Astrocyte of the cerebellum (primary cell): ENCODE results near the gene POU1F1.

ENCODE experiments used
- DNase-seq: peaks from one replicate; pipeline ENCODE4 v3.0.0-alpha.2; 2011; ENCODE audit warnings: low read depth
- H3K4me3 ChIP-seq: 2 replicates; pipeline ENCODE4 v1.5.1; 2011; ENCODE audit warnings: mild to moderate bottlenecking, low read depth, low read length, moderate library complexity
- in situ Hi-C: cut with HindIII; loops from 2 replicates; pipeline ENCODE4 v1.10.0; 2017; ENCODE audit warnings: low sequenced_read_pairs
- TF ChIP-seq, protein P1 (sequence below): IDR thresholded peaks from 2 replicates; pipeline ENCODE4 v1.5.1; 2012; ENCODE audit warnings: low read length, low read depth, moderate library complexity, mild to moderate bottlenecking; ENCODE audit errors: missing control alignments

Gene POU1F1

DNA sequence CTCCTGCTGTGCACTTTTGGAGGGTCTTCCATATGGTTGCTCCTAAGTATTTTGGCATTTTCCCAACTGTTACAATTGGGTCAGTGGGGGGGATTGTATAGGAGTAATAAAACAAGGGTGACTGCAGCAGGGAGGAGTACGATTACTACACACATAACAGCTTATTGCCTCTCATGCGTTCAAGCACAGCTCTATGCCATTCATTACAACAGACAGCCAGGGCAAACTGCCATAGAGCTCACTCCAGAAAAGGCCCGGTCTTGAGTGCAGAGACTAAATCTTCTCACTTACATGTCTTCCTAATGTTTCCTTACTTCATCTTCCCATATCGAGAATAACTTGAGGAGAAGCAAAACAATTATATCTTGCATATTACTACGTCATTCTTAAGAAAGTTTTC, 50.7 kb downstream of the POU1F1 start:
- H3K4me3 ChIP-seq = no peak overlapping the region
- no peak for DNase-seq
- in situ Hi-C loops = no loop called here
- TF ChIP-seq, protein P1, sequence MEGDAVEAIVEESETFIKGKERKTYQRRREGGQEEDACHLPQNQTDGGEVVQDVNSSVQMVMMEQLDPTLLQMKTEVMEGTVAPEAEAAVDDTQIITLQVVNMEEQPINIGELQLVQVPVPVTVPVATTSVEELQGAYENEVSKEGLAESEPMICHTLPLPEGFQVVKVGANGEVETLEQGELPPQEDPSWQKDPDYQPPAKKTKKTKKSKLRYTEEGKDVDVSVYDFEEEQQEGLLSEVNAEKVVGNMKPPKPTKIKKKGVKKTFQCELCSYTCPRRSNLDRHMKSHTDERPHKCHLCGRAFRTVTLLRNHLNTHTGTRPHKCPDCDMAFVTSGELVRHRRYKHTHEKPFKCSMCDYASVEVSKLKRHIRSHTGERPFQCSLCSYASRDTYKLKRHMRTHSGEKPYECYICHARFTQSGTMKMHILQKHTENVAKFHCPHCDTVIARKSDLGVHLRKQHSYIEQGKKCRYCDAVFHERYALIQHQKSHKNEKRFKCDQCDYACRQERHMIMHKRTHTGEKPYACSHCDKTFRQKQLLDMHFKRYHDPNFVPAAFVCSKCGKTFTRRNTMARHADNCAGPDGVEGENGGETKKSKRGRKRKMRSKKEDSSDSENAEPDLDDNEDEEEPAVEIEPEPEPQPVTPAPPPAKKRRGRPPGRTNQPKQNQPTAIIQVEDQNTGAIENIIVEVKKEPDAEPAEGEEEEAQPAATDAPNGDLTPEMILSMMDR = no peak

DNA sequence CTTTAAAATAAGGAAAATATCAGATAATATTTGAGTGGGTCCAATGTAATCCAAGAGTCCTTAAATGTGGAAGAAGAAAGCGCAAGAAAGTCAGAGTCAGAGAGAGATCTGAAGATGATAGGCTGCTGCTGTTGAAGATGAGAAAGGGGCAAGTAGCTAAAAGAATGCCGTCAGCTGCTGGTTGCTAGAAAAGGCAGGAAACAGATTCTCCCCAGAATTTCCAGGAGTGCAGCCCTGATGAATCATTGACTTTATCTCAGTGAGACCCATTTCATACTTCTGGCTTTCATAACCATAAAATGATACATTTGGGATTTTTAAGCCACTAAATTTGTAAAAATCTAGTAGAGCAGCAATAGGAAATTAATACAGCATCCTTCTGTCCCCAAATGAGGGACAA, 56.8 kb downstream of the POU1F1 start:
- DNase-seq = no peak
- in situ Hi-C loops = no loop called here
- no peak overlapping the region for H3K4me3 ChIP-seq
- TF ChIP-seq, protein P1 = no peak

DNA sequence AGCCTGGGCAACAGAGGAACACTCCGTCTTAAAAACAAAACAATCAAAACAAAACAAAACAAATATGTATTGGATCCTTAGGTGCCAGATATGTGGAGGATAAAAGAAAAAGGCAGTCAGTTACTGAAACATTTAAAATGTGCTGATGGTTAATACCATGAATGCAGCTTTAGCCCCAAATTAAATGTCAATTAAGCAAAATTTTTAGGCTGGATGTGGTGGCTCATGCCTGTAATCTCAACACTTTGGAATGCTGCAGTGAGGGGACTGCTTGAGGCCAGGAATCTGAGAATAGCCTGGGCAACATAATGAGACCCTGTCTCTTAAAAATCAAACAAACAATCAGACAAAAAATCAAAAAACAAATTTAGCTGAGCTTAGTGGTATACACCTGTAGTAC, 57.8 kb downstream of the POU1F1 start:
- in situ Hi-C loops = no loop called here
- DNase-seq = no peak
- TF ChIP-seq, protein P1 = no peak

More for the DNA sequence above, 57.8 kb downstream of the POU1F1 start:
- H3K4me3 ChIP-seq = no peak overlapping the region
